NCI-H2081 treated with DMSO at 0.1 percent for 48 hours (cell line): ENCODE data around the gene UGT1A6.

Source experiments
- DNase-seq: peaks from one replicate; lab custom pipeline; 2025; lab: John Stamatoyannopoulos, UW

UGT1A6 gene

GRCh38 chr2:233801357-233802131, 108.9 kb downstream of the UGT1A6 start:
- no peak for DNase-seq

GRCh38 chr2:233802132-233802815, 109.6 kb downstream of the UGT1A6 start:
- DNase-seq: no peak

- DNase-seq: no peak
Observed at GRCh38 chr2:233803292-233803911, 110.7 kb downstream of the UGT1A6 start.

- no peak for DNase-seq
Observed at GRCh38 chr2:233803994-233804393, 111.3 kb downstream of the UGT1A6 start.

- no peak for DNase-seq
Observed at GRCh38 chr2:233807215-233807865, 114.7 kb downstream of the UGT1A6 start.

- no peak for DNase-seq
Observed at GRCh38 chr2:233807966-233808935, 115.6 kb downstream of the UGT1A6 start.

- DNase-seq: no peak
Observed at GRCh38 chr2:233810385-233810784, 117.7 kb downstream of the UGT1A6 start.

GRCh38 chr2:233811087-233811486, 118.4 kb downstream of the UGT1A6 start:
- no peak for DNase-seq

GRCh38 chr2:233811732-233812131, 119.0 kb downstream of the UGT1A6 start:
- DNase-seq: no peak

- no peak for DNase-seq
Observed at GRCh38 chr2:233813236-233814055, 120.8 kb downstream of the UGT1A6 start.

- DNase-seq: no peak
Observed at GRCh38 chr2:233814056-233814835, 121.6 kb downstream of the UGT1A6 start.

- DNase-seq: no peak
Observed at GRCh38 chr2:233815861-233816260, 123.2 kb downstream of the UGT1A6 start.

GRCh38 chr2:233816334-233816733, 123.6 kb downstream of the UGT1A6 start:
- no peak for DNase-seq

- DNase-seq: no peak
Observed at GRCh38 chr2:233816771-233817170, 124.1 kb downstream of the UGT1A6 start.

- DNase-seq: no peak
Observed at GRCh38 chr2:233817361-233817911, 124.7 kb downstream of the UGT1A6 start.

GRCh38 chr2:233817995-233818638, 125.4 kb downstream of the UGT1A6 start:
- no peak for DNase-seq

- DNase-seq: no peak
Observed at GRCh38 chr2:233818639-233819621, 126.2 kb downstream of the UGT1A6 start.
